ENCODE measurements around the gene NCKAP5. TPM values are rescaled to one million over a fixed set of nuclear protein-coding genes. Genes with fewer than 3 reads are reported as not detected.
"Not testable (repeated sequence)": the region's sequence is repeated elsewhere in the genome, so short reads cannot be mapped to it uniquely, and the experiment has no call there.

Gene NCKAP5
- total and polyA plus RNA-seq, 7 experiments from 2014 or later = 0.12 TPM; not detected in 6

- no peak for ATAC-seq
- Mint-ChIP-seq H3K9me3 (peaks cover 0 to 13% (median 2%) of the 10 kb centered on the region in 11 donors), H3K4me3 (no peak overlapping the region), H3K36me3 (peaks cover 0 to 5% (median 0%) of the 10 kb centered on the region in 5 donors), H3K27me3 (peaks cover 0 to 4% (median 0%) of the 10 kb centered on the region in 5 donors), H3K4me1 (no peaks in the 10 kb centered on the region), H3K27ac (no peak overlapping the region)
- no peak overlapping the region for H3K27ac ChIP-seq (ENCODE audit: low read depth, low read length)
- no peaks in the 10 kb centered on the region for H3K27me3 ChIP-seq (ENCODE audit: control insufficient read depth in 2 of 2, insufficient read depth in 2 of 2, low read length in 2 of 2)
- no peaks in the 10 kb centered on the region for H3K9me3 ChIP-seq (ENCODE audit: control insufficient read depth in 2 of 3, low read length in 3 of 3)
- DNase-seq = no peak
- ChIA-PET POLR2A (no interaction called here), CTCF (no interaction called here)
- intact Hi-C loops (cut with micrococcal nuclease) = no loop called here
- no peaks in the 10 kb centered on the region for H3K4me1 ChIP-seq (ENCODE audit: control insufficient read depth in 2 of 2, insufficient read depth in 2 of 2, low read length in 2 of 2)
- no peak overlapping the region for H3K4me3 ChIP-seq (ENCODE audit: low read length)
- H3K36me3 ChIP-seq (ENCODE audit: control insufficient read depth in 2 of 3, insufficient read depth in 3 of 3, low read length in 3 of 3) = no peaks in the 10 kb centered on the region
Observed at GRCh38 chr2:132719480-132719879, 848.8 kb downstream of the NCKAP5 start.

- H3K27ac Mint-ChIP-seq = no peak overlapping the region
- POLR2A ChIA-PET = no interaction called here
Observed at GRCh38 chr2:132716954-132717353, 851.3 kb downstream of the NCKAP5 start.

GRCh38 chr2:132715386-132716351, 852.6 kb downstream of the NCKAP5 start:
- Mint-ChIP-seq H3K36me3 (no peaks in the 10 kb centered on the region), H3K4me1 (no peaks in the 10 kb centered on the region), H3K9me3 (peaks cover 0 to 9% (median 3%) of the 10 kb centered on the region in 11 donors), H3K27me3 (peaks cover 0 to 4% (median 0%) of the 10 kb centered on the region in 5 donors), H3K4me3 (no peak overlapping the region), H3K27ac (no peak overlapping the region)
- Histone ChIP-seq H3K4me1 (ENCODE audit: control insufficient read depth in 2 of 2, insufficient read depth in 2 of 2, low read length in 2 of 2) (no peaks in the 10 kb centered on the region), H3K4me3 (ENCODE audit: low read length) (no peak overlapping the region), H3K27me3 (ENCODE audit: control insufficient read depth in 2 of 2, insufficient read depth in 2 of 2, low read length in 2 of 2) (no peaks in the 10 kb centered on the region), H3K9me3 (ENCODE audit: control insufficient read depth in 2 of 3, low read length in 3 of 3) (no peaks in the 10 kb centered on the region), H3K27ac (ENCODE audit: low read depth, low read length) (no peak overlapping the region), H3K36me3 (ENCODE audit: control insufficient read depth in 2 of 3, insufficient read depth in 3 of 3, low read length in 3 of 3) (no peaks in the 10 kb centered on the region)
- intact Hi-C loops (cut with micrococcal nuclease) = no loop called here
- ATAC-seq = no peak
- POLR2A ChIA-PET = no interaction called here
- no peak for DNase-seq
- CTCF ChIA-PET = no interaction called here

More at GRCh38 chr2:132716954-132717353, 851.3 kb downstream of the NCKAP5 start:
- CTCF ChIA-PET = no interaction called here
- no peaks in the 10 kb centered on the region for H3K27me3 ChIP-seq (ENCODE audit: control insufficient read depth in 2 of 2, insufficient read depth in 2 of 2, low read length in 2 of 2)
- no peak for ATAC-seq
- intact Hi-C loops (cut with micrococcal nuclease) = no loop called here
- no peaks in the 10 kb centered on the region for H3K4me1 Mint-ChIP-seq
- no peaks in the 10 kb centered on the region for H3K36me3 ChIP-seq (ENCODE audit: control insufficient read depth in 2 of 3, insufficient read depth in 3 of 3, low read length in 3 of 3)
- H3K9me3 Mint-ChIP-seq = peaks cover 0 to 9% (median 3%) of the 10 kb centered on the region in 11 donors
- no peak overlapping the region for H3K4me3 ChIP-seq (ENCODE audit: low read length)
- H3K9me3 ChIP-seq (ENCODE audit: control insufficient read depth in 2 of 3, low read length in 3 of 3) = no peaks in the 10 kb centered on the region
- no peaks in the 10 kb centered on the region for H3K4me1 ChIP-seq (ENCODE audit: control insufficient read depth in 2 of 2, insufficient read depth in 2 of 2, low read length in 2 of 2)
- peaks cover 0 to 4% (median 0%) of the 10 kb centered on the region in 5 donors for H3K27me3 Mint-ChIP-seq
- no peaks in the 10 kb centered on the region for H3K36me3 Mint-ChIP-seq
- DNase-seq = no peak
- H3K27ac ChIP-seq (ENCODE audit: low read depth, low read length) = no peak overlapping the region
- no peak overlapping the region for H3K4me3 Mint-ChIP-seq

GRCh38 chr2:132703396-132703795, 864.9 kb downstream of the NCKAP5 start:
- Histone ChIP-seq H3K9me3 (ENCODE audit: control insufficient read depth in 2 of 3, low read length in 3 of 3) (no peaks in the 10 kb centered on the region), H3K4me3 (ENCODE audit: low read length) (no peak overlapping the region), H3K4me1 (ENCODE audit: control insufficient read depth in 2 of 2, insufficient read depth in 2 of 2, low read length in 2 of 2) (no peaks in the 10 kb centered on the region), H3K36me3 (ENCODE audit: control insufficient read depth in 2 of 3, insufficient read depth in 3 of 3, low read length in 3 of 3) (no peaks in the 10 kb centered on the region), H3K27me3 (ENCODE audit: control insufficient read depth in 2 of 2, insufficient read depth in 2 of 2, low read length in 2 of 2) (no peaks in the 10 kb centered on the region), H3K27ac (ENCODE audit: low read depth, low read length) (no peak overlapping the region)
- no peaks in the 10 kb centered on the region for H3K27me3 Mint-ChIP-seq
- intact Hi-C loops (cut with micrococcal nuclease) = no loop called here
- no peak overlapping the region for H3K27ac Mint-ChIP-seq
- H3K36me3 Mint-ChIP-seq = no peaks in the 10 kb centered on the region
- POLR2A ChIA-PET = interaction anchor here (0.6 kb wide), 1 partner anchor 56 kb away, joined by 3 read pairs; no protein-coding TSS in a partner anchor
- H3K4me3 Mint-ChIP-seq = no peak overlapping the region
- ATAC-seq (no peak), DNase-seq (no peak)
- CTCF ChIA-PET = no interaction called here
- H3K9me3 Mint-ChIP-seq = peaks cover 0 to 8% (median 0%) of the 10 kb centered on the region in 11 donors
- no peaks in the 10 kb centered on the region for H3K4me1 Mint-ChIP-seq

- no peak overlapping the region for H3K27ac ChIP-seq (ENCODE audit: low read depth, low read length)
- H3K27ac Mint-ChIP-seq = no peak overlapping the region
- H3K9me3 Mint-ChIP-seq = peaks cover 0 to 8% (median 0%) of the 10 kb centered on the region in 11 donors
- no peak overlapping the region for H3K4me3 ChIP-seq (ENCODE audit: low read length)
- H3K9me3 ChIP-seq (ENCODE audit: control insufficient read depth in 2 of 3, low read length in 3 of 3) = no peaks in the 10 kb centered on the region
- no peaks in the 10 kb centered on the region for H3K4me1 Mint-ChIP-seq
- intact Hi-C loops (cut with micrococcal nuclease) = no loop called here
- CTCF ChIA-PET = no interaction called here
- no peaks in the 10 kb centered on the region for H3K27me3 Mint-ChIP-seq
- DNase-seq (no peak), ATAC-seq (no peak)
- H3K36me3 ChIP-seq (ENCODE audit: control insufficient read depth in 2 of 3, insufficient read depth in 3 of 3, low read length in 3 of 3) = no peaks in the 10 kb centered on the region
- no peaks in the 10 kb centered on the region for H3K27me3 ChIP-seq (ENCODE audit: control insufficient read depth in 2 of 2, insufficient read depth in 2 of 2, low read length in 2 of 2)
- POLR2A ChIA-PET = no interaction called here
- no peaks in the 10 kb centered on the region for H3K36me3 Mint-ChIP-seq
- H3K4me3 Mint-ChIP-seq = no peak overlapping the region
- H3K4me1 ChIP-seq (ENCODE audit: control insufficient read depth in 2 of 2, insufficient read depth in 2 of 2, low read length in 2 of 2) = no peaks in the 10 kb centered on the region
Observed at GRCh38 chr2:132701810-132702209, 866.5 kb downstream of the NCKAP5 start.

- H3K4me1 ChIP-seq (ENCODE audit: control insufficient read depth in 2 of 2, insufficient read depth in 2 of 2, low read length in 2 of 2); H3K27me3 ChIP-seq (ENCODE audit: control insufficient read depth in 2 of 2, insufficient read depth in 2 of 2, low read length in 2 of 2); ATAC-seq; H3K4me3 ChIP-seq (ENCODE audit: low read length); POLR2A ChIA-PET; H3K9me3 Mint-ChIP-seq; H3K4me1 Mint-ChIP-seq; intact Hi-C loops (cut with micrococcal nuclease); CTCF ChIA-PET; H3K36me3 Mint-ChIP-seq; H3K36me3 ChIP-seq (ENCODE audit: control insufficient read depth in 2 of 3, insufficient read depth in 3 of 3, low read length in 3 of 3); H3K9me3 ChIP-seq (ENCODE audit: control insufficient read depth in 2 of 3, low read length in 3 of 3); H3K27ac Mint-ChIP-seq; DNase-seq; H3K27me3 Mint-ChIP-seq; H3K27ac ChIP-seq (ENCODE audit: low read depth, low read length); H3K4me3 Mint-ChIP-seq: not testable (repeated sequence)
Observed at GRCh38 chr2:132699802-132700201, 868.5 kb downstream of the NCKAP5 start.

- DNase-seq; H3K9me3 ChIP-seq (ENCODE audit: control insufficient read depth in 2 of 3, low read length in 3 of 3); H3K36me3 Mint-ChIP-seq; H3K9me3 Mint-ChIP-seq; ATAC-seq; H3K4me1 ChIP-seq (ENCODE audit: control insufficient read depth in 2 of 2, insufficient read depth in 2 of 2, low read length in 2 of 2); CTCF ChIA-PET; POLR2A ChIA-PET; H3K4me3 ChIP-seq (ENCODE audit: low read length); H3K27me3 ChIP-seq (ENCODE audit: control insufficient read depth in 2 of 2, insufficient read depth in 2 of 2, low read length in 2 of 2); H3K27ac Mint-ChIP-seq; H3K36me3 ChIP-seq (ENCODE audit: control insufficient read depth in 2 of 3, insufficient read depth in 3 of 3, low read length in 3 of 3); H3K27ac ChIP-seq (ENCODE audit: low read depth, low read length); H3K27me3 Mint-ChIP-seq; H3K4me3 Mint-ChIP-seq; H3K4me1 Mint-ChIP-seq; intact Hi-C loops (cut with micrococcal nuclease): not testable (repeated sequence)
Observed at GRCh38 chr2:132698347-132698746, 869.9 kb downstream of the NCKAP5 start.

All from naive thymus-derived CD4-positive, alpha-beta T cell (primary cell).